ENCODE measurements around the gene ERVK3-1.

DNA sequence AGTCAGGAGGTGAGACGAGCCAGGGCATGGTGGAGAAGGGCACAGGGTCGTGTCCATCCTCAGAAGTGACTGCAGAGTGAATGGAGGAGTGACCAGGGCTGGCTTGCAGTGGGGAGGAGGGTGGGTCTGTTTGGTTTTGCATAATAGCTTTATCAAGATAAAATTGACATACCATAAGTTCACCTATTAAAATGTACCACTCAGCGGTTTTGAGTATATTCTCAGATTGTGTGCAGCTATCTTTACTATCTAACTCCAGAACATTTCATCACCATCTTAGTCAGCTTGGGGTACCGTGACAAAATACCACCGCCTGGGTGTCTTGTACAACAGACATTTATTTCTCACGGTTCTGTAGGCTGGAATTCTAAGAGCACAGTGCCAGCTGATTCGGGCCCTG, 13.2 kb upstream of the ERVK3-1 start:
- no peak for TF ChIP-seq TAF1 (IDR thresholded peaks at IDR 0.05; ENCODE audit: borderline replicate concordance, low read depth, low read length)
- TF ChIP-seq POLR2A (IDR thresholded peaks at IDR 0.05; ENCODE audit: low read depth, low read length) = no peak

Data from GM12892 (cell line).